Limb (tissue), 2 donors: Measurements from ENCODE around the gene GHRHR.

Experiments
- DNase-seq, 2 donors: peaks; one replicate each; pipeline ENCODE4 v3.0.0-alpha.2; 2016; ENCODE audit errors: extremely low spot score in 2 of 2

The GHRHR gene

GRCh38 chr7:30928254-30928872 lies 35.4 kb upstream of the GHRHR start:
- DNase-seq, result peak in 1 of 2 donors; percentile 23

GRCh38 chr7:30929686-30930085 lies 34.1 kb upstream of the GHRHR start:
- no peak for DNase-seq

- peak in 1 of 2 donors; percentile 48 for DNase-seq
Measured at GRCh38 chr7:30930621-30931020, 33.1 kb upstream of the GHRHR start.

- peak in 1 of 2 donors; percentile 39 for DNase-seq
Measured at GRCh38 chr7:30931161-30931928, 32.4 kb upstream of the GHRHR start.

- no peak for DNase-seq
Measured at GRCh38 chr7:30931929-30932540, 31.7 kb upstream of the GHRHR start.

GRCh38 chr7:30932562-30932961 lies 31.2 kb upstream of the GHRHR start:
- DNase-seq, result no peak

GRCh38 chr7:30933124-30933974 lies 30.4 kb upstream of the GHRHR start:
- no peak for DNase-seq

- DNase-seq, result no peak
Measured at GRCh38 chr7:30934225-30934624, 29.5 kb upstream of the GHRHR start.

GRCh38 chr7:30934732-30935568 lies 28.8 kb upstream of the GHRHR start:
- DNase-seq, result no peak

GRCh38 chr7:30935569-30935877 lies 28.2 kb upstream of the GHRHR start:
- DNase-seq, result no peak

GRCh38 chr7:30936650-30937245 lies 27.0 kb upstream of the GHRHR start:
- no peak for DNase-seq

- no peak for DNase-seq
Measured at GRCh38 chr7:30937416-30937815, 26.3 kb upstream of the GHRHR start.

GRCh38 chr7:30938435-30939316 lies 25.1 kb upstream of the GHRHR start:
- DNase-seq, result peak; percentile 75 to 84

- no peak for DNase-seq
Measured at GRCh38 chr7:30941582-30942323, 22.0 kb upstream of the GHRHR start.

- DNase-seq, result no peak
Measured at GRCh38 chr7:30950197-30950596, 13.6 kb upstream of the GHRHR start.

- no peak for DNase-seq
Measured at GRCh38 chr7:30954914-30955313, 8.8 kb upstream of the GHRHR start.

GRCh38 chr7:30956704-30957103 lies 7.0 kb upstream of the GHRHR start:
- DNase-seq, result no peak

GRCh38 chr7:30965372-30965771 lies 1.6 kb downstream of the GHRHR start:
- no peak for DNase-seq

- DNase-seq, result no peak
Measured at GRCh38 chr7:30965883-30966282, 2.1 kb downstream of the GHRHR start.
